Subcutaneous adipose tissue (tissue), 4 donors: ENCODE results near the gene DGKD. TPM values are rescaled to one million over a fixed set of nuclear protein-coding genes. Genes with fewer than 3 reads are reported as not detected.

Source experiments
- CTCF ChIP-seq: fragments of 450-650 bp; IDR thresholded peaks from one replicate; pipeline ENCODE4 v1.5.1; 2016; ENCODE audit warnings: low read depth, mild to moderate bottlenecking, control low read depth, antibody characterized with exemption, moderate library complexity
- total RNA-seq, 4 donors: library from RNA; depleted of rRNA; stranded (reverse); fragments of >200 nt; gene quantifications; one replicate each; pipeline ENCODE4 v1.1.0, GENCODE V29; 2016

Gene DGKD
- total RNA-seq, 4 donors from 2014 or later, result 13.0 to 24.9 (median 17.8) TPM

- TF ChIP-seq CTCF, result no peak
Observed at GRCh38 chr2:233354500-233354924, 218 bp downstream of the DGKD start.

GRCh38 chr2:233354971-233355574 is 779 bp downstream of the DGKD start:
- no peak for TF ChIP-seq CTCF

- TF ChIP-seq CTCF, result no peak
Observed at GRCh38 chr2:233355916-233356315, 1.6 kb downstream of the DGKD start.

GRCh38 chr2:233356546-233357308 is 2.4 kb downstream of the DGKD start:
- no peak for TF ChIP-seq CTCF

- TF ChIP-seq CTCF, result no peak
Observed at GRCh38 chr2:233358335-233358734, 4.0 kb downstream of the DGKD start.

GRCh38 chr2:233358947-233359346 is 4.7 kb downstream of the DGKD start:
- no peak for TF ChIP-seq CTCF

- TF ChIP-seq CTCF, result no peak
Observed at GRCh38 chr2:233359823-233360222, 5.5 kb downstream of the DGKD start.
